HG03175 (cell line): ENCODE data around the gene CBLB.
A peak's percentile ranks its signal among the peaks of the same experiment; 100 is the strongest.

ENCODE experiments used
- ATAC-seq: cut with Tn5 transposase; IDR thresholded peaks from one replicate; pipeline ENCODE4 v1.9.1; 2021; ENCODE audit warnings: mild to moderate bottlenecking, moderate library complexity; ENCODE audit not compliant: unreplicated experiment

CBLB gene

DNA sequence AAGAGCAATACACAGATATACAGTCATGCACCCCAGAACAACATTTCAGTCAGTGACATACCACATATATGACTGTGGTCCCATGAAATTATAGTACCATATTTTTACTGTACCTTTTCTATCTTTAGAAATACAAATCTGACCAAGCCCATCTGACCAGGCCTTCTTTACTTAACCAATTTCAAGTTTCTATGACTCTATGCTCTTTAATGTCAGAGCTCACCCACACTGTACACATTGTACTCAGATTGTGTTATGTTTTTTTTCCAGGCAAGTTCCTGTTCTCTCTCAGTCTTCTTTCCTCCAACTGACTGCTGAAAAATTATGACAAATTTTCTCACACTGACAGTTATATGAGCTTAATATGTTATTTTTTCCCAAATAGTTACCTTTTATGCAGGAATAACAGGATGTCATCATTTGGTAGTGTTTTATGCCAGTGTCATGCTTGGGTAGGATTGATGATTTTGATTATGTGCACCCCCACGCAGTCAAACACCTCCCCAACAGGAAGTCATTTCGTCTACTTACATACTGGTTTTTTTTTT, 8.0 kb upstream of the CBLB start:
- no peak for ATAC-seq

DNA sequence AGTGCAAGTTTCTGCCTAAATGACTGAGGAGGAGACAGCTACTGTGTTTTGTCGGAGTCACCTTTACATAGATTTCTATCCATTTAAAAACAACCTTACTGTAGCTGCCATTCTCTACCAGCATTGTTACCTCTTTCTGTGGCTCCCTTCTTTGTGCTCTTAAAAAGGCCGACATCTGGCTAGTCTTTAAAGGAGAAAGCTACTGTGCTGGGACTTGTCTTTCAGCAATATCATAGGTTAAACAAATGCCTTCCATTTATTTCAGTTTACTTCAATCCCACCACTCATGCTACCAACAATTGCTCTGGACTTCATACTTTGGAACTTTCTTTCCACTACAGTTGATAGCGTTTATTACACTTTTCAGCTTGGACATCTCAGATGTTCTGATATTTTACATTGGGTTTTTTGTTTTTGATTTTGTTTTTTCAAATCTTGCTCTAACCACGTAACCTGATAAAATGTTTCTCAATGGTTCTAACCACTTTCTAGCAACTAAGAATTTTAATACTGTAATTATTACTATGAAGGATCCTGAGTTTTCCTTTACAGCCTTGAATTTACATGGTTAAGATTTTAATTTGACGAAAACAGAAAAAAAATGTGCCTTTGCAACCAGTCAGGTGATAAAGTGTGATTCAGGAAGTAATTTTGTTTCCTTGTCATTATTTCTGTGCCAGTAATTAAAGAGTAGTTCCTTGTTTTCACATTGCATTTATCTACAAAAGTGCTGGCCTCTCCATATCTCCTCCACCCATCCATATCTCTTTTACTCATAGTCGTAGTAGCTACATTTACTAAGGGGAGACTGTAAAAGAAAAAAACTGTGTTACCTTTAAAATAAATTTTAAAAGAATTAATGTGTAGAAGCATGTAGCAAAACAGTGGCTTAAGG, 1.3 kb upstream of the CBLB start:
- no peak for ATAC-seq

DNA sequence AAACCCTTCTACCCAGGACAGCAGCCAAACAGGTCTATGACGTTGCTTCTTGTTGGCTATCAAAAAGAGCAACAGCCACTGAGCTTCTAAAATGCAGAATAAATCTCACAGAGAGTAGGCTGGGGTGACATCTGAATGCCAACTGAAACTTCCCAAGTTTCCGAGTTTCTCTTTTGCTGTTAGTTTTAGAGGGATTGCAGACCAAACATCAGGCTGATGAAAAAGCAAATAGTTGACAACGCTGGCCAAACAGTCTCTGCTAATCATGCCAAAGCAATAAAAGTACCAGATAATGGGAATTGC, 670 bp upstream of the CBLB start:
- no peak for ATAC-seq

DNA sequence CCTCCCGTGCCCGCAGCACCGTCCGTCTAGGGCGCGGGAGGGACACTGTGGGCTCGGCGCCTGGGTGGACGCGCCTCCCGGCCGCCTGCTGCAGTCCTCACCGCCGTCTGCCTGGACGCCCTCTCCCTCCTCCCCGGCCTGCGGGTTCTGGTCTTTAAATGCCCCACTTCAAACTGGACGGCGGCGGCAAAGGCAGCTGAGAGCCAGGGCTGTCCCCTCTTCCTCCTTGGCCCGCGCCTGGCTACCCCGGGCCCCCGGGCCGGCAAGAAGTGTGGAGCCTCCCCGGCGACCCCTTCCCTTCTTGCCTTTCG, 426 bp downstream of the CBLB start:
- ATAC-seq, result peak; percentile 6

DNA sequence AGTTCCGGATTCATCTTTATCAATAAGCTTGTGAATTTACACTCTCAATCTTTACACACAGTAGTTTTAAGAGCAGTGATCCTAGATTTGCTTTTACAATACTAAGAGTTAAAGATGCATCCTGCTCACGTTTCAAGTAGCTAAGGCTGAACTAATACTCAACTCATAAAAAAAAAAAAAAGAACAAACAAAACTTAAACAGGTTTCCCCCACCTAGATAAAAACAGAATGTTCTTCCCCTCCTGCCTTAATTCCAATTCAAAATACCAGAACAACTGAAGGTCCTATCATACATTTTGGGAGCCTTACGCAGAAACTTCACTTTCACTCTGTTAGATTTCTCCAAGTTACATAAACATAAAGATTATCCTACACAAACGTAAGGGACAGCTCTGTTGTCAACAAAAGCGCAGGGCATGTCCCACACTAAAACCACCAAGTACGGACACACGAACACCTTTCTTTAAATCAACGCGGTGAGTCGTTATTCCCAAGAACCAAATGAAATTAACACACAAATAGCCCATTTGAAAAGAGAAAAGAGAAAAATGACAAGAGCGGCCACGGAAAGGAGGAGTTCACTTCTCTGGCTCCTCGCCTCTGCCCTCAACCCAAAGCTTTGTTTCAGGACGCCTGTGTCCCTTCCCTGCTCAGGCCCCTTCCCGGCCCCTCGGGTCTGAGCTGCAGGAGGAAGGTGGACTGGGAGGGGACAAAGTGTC, 941 bp downstream of the CBLB start:
- ATAC-seq, result no peak

DNA sequence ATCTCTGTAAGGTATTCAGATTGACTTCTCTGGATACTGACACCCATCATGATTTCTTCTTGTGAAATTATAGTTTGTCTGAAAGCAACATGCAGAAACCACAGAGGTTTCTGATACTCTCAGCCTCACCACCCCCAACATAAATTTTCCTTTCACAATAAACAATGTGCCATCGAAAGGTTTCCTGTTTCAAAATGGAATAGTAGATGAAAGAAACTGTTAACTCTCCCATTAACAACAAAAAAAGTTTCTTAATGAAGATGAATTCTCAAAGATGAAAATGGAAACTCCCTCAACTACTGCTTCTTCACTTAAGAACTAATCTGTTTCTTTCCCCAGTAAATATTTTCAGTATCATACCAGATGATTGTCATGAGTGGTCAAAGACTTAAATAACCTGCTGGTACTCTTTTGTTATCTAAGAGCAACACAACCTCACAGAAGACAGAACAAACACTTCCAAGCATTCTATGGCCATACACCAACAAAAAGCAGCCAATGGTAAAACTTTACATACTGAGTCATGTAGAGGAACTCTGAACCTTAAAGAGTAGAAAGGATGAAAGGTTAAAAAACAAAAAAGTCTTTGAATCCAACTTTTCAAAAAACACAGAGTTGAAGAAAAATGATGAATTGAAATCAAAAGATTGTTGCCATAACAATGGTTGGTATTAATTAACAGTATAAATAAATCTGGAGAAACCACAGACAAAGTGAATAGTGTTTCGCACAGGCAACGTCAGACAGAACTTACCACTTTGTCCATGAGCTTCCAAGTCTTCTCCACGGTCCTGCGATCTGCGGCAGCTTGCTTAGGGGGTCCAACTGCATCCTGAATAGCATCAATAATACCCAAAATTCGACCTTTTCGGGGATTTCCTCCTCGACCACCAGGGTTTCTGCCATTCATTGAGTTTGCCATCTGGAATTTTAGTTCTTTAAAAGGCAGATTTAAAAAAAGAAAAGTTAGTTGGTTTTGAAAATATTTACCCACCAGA, 1.9 kb downstream of the CBLB start:
- ATAC-seq, result peak; percentile 29

DNA sequence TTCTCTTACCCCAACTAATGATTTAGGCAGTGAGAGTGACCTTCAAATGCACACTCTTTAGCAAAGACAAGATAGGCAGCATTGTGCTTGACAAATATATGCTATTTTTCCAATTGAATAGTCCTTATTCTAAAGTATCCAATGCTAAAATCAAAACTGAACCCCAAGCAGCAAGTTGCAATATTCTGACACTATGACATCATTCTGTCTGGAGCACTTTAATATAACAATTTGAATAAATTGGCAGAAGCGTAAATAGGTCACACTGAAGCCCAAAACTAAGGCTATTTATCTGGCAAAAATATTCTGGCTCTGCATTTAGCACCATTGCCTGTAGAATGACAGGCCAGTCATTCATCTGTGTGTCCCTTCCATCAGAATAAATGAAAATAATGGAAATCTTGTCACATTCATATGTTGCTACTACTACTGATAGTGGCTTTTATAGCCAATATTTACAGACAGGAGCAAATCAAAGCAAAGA, 2.9 kb downstream of the CBLB start:
- no peak for ATAC-seq

DNA sequence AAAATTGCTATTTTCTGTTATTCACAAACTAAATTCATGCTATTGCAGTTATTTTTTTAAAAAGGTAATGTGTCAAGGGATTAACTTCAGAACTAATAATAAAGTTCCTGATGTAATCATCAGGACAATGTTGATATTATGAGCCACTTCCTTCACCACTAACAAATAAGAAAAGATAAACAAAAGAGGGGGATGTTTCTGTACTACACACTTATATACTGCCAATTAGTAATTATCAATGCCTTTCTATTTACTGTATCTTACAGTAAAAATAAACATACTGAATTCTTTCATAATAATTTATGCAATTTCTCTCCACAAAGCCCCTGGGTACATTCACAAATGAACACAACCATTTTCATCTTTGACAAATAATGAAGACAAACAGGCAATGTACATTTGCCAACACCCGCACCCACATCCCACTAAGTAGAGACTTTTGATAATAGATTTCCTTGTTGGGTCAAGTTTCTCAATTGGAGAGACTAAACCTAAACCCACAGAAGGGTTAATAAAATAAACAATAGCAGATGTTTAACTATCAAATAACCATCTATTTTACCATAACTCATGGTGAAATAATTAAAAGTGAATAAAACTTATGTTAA, 3.7 kb downstream of the CBLB start:
- ATAC-seq, result no peak

DNA sequence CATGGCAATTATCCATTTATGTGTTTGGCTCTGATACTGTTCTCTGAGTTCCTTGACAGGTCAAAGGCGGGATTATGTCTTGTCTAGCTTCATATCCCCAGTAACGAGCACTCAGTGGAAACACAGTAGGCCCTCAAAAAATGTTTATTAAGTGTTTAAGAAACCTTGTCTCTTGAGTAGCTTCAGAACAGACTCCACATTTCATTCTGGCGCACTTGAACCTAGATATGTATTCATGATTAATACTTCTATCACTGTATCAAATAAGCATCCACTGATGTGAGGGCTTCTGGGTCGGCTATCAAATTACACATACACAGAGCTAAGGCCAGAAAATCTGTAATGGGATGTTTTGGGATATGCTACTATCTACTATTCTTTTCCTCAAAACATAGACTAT, 4.6 kb downstream of the CBLB start:
- ATAC-seq, result no peak

DNA sequence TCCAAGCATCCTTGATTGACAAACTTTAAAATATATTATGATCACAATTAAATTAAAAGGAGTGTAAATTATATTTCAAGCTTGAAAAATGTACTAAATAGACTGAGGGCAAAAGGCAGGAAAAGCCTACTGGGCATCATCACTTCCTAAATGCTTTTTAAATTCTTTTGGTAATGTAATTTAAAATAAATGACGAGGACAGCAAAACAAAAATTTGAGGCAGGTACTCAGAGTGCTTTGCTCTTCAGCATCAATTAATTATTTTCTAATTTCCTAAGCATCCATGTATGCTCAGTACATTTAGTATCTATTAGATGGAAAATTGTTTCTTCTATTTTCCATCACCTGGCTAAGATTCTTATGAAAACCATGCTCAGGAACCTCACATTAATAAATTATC, 5.2 kb downstream of the CBLB start:
- no peak for ATAC-seq

DNA sequence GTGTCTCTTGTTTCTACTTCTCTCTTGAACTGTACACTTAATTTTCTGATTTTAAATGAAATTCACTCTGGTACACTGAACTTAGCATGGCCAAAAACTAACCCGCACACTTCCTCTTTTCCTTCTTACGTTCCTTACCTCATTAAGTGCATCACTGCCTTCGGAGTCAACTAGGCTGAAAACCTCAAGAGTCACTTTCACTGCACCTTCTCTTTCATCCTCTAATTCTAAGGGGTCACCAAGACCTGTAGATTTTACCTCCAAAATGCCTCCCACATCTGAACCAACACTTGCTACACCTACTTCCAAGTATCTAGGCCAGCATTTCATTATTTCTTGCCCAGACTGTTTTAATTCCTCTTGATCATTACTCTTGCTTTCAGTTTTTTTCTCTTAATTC, 6.6 kb downstream of the CBLB start:
- ATAC-seq, result peak; percentile 71

DNA sequence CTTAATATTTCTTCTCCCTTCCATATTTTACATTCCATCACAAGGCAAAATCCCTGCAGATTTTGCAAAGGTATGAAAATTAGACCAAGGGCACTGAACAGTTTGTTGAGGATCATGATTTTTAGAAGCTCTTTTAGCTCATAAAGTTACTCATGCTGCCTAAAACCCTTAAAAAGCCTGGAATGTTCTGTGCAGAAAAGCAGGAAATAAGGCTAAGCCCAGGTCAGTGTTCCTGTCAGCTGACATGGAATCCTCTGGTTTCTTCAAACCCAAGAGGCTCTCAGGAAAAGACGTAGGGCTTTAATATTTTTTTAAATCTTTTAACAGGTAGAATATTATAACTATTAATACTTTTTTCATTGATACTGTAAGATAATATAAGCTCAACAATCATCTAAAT, 8.2 kb downstream of the CBLB start:
- no peak for ATAC-seq

DNA sequence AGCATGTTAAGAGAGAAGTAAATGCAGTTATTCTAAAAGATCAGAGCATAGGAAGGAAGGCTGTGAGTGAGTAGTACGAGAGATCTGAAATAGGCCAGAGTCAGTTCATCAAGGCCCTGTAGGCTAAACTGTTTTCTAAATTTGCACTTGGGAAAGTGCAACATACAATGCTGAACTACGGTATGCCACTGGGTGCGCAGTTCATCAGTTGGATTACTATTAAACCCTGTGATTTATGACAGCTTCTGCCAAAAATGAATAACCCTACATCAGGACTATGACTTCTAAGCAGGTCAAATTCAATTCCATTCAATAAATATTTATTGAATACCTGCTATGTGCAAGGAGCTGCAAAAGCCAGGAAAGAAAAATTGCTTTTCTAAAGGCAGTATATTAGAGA, 10.8 kb downstream of the CBLB start:
- no peak for ATAC-seq

DNA sequence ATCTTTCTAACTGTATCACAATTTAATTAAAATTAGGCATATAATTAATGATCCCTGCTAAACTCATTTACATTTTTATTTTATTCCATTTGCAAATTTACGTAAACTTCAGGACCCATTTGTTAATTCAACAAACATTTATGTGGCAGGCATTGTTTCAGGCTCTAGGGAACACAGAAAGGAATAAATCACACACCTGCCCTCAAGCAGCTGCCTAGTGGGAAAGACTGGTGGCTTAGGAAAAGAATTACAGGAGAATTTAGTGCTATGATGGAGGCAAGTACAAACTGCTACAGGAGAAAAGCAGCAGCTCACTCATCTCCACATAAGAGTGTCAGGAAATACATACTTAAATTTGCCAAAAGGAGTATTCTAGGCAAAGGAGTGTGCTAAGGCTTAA, 11.2 kb downstream of the CBLB start:
- no peak for ATAC-seq

DNA sequence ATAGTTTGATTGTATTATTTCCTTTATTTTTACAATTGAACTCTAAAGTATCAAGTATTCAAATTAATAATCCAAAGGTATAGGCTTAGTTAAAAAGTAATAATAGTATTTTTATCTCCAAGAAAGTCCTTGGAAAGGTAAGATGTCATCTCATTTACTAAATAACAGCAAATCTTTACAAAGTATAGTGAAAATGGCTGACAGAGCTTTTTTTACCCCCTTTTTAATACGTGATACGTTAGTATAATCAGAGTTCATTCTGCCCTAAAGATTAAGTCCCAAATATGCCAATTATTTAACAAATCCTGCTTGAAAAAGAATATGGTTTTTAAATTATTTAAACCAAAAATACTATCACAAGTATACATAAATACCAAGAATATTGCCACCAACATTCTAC, 12.2 kb downstream of the CBLB start:
- no peak for ATAC-seq

DNA sequence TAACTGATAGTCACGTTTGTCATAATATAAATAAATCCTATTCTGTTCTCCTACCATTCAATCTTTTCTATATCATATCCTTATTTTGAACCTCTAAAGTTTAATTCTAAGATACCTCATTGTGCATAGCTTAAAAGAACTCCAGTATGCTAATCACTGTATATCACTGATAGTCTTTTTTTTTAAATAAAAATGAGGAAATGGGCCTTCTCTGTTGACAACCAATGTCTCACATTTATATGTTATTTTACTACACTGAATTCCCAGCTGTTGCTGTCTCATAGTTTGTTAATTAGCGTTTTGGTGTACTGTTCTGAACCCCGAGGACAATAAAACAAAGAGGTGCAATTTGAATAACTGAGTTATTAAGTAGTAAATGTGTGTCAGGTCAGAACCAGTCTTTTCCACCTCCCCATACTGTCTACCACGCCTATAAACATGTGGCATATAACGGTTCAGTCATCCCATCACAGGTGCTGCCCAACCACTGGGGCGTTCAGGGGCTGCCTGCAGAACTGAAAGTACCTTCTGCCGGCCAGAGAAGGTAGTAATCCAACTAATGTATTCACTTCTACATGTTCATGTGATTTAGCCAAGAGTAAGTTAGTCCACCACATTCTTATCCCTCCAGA, 14.9 kb downstream of the CBLB start:
- ATAC-seq, result peak; percentile 98

DNA sequence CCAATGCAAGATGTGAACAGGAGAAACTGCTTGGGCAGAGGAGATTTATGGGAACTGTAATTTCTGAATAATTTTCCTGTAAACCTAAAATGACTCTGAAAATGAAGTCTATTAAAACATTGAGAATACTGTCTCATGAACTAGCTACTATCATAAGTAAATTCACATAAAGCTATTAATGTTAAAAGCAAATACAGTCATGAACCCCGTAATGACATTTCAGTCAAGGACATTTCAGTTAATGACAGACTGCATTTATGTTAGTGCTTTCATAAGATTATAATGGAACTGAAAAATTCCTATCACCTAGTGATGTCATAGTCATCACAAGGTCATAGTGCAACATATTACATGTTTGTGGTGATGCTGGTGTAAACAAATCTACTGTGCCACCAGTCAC, 17.2 kb downstream of the CBLB start:
- no peak for ATAC-seq

DNA sequence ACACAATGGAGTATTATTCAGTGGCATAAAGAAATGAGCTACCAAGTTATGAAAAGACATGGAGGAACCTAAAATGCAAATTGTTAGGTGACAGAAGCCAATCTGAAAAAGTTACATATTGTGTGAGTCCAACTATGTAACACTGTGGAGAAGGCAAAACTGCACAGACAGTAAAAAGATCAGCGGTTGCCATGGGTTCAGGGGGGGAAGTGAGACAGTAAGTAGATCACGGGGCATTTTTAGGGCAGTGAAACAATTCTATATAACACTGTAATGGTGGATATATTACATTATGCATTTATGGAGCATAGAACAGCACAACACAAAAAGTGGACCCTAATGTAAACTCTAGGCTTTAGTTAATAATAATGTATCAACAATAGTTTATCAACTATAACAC, 17.6 kb downstream of the CBLB start:
- ATAC-seq, result no peak

DNA sequence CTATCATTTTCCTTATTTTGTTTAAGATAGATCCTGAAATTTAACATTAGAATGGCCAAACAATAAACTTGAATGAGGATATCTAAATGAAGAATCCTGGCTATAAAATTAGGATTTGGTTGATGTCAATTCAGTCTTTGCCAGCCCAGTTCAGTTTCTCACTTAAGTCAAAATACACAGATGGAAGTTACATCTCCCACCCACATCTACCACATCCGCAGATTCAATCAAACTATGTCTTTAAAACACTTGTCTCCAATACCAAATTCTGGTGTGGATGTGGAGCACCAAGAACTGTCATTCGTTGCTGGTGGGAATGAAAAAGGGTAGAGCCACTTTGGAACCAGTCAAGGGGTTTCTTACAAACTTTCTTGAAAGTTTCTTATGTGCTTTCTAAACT, 18.2 kb downstream of the CBLB start:
- ATAC-seq, result no peak

DNA sequence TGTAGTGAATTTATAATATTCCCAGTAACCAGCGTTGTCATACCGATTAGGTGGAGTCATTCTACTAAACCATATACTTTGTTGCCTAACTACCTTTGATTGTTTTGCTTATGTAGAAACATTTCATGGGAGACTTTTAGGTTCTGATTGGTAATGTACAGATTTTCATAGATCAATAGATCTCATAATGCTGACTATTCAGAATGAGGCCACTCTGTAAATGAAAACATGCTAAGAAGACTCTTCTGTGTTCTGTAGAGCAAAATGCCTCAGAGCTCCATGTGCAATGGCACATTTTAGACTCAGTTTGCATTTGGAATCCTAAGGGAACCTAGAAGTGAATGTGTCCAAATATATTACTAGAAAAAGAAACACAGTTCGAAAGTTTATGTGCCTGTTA, 20.0 kb downstream of the CBLB start:
- ATAC-seq, result no peak
